Liver (tissue), 9 donors: ENCODE measurements around the gene DYSF. TPM values are rescaled to one million over a fixed set of nuclear protein-coding genes. Genes with fewer than 3 reads are reported as not detected.

Source experiments
- DNase-seq: peaks from one replicate; pipeline ENCODE4 v3.0.0-alpha.2; 2017; ENCODE audit warnings: low spot score
- H3K27ac ChIP-seq, 2 donors: one replicate each; pipeline ENCODE4 v1.7.0; 2013; ENCODE audit warnings: inconsistent platforms in 2 of 2, low read length in 2 of 2, control low read depth in 1 of 2, low read depth in 1 of 2, mild to moderate bottlenecking in 1 of 2
- H3K27me3 ChIP-seq, 4 donors: one replicate each; pipeline versions ENCODE4 v1.6.1 to v1.7.0; 2013; ENCODE audit warnings: low read length in 3 of 4, inconsistent platforms in 1 of 4, mild to moderate bottlenecking in 1 of 4, moderate library complexity in 1 of 4; ENCODE audit not compliant: control insufficient read depth in 4 of 4, insufficient read depth in 4 of 4
- H3K36me3 ChIP-seq, 4 donors: one replicate each; pipeline versions ENCODE4 v1.6.1 to v1.7.0; 2013; ENCODE audit warnings: low read length in 3 of 4, mild to moderate bottlenecking in 3 of 4, low read depth in 1 of 4, moderate library complexity in 1 of 4; ENCODE audit not compliant: control insufficient read depth in 4 of 4, insufficient read depth in 3 of 4
- H3K4me1 ChIP-seq, 4 donors: one replicate each; pipeline versions ENCODE4 v1.6.1 to v1.7.0; 2013; ENCODE audit warnings: low read length in 3 of 4, mild to moderate bottlenecking in 3 of 4, moderate library complexity in 1 of 4; ENCODE audit not compliant: control insufficient read depth in 4 of 4, insufficient read depth in 4 of 4
- H3K4me3 ChIP-seq, 3 donors: one replicate each; pipeline versions ENCODE4 v1.6.1 to v1.7.0; 2013; ENCODE audit warnings: low read length in 3 of 3, control low read depth in 1 of 3, low read depth in 1 of 3, mild to moderate bottlenecking in 1 of 3
- H3K9ac ChIP-seq, 2 donors: one replicate each; pipeline ENCODE4 v1.7.0; 2013; ENCODE audit warnings: low read length in 2 of 2, mild to moderate bottlenecking in 2 of 2, moderate library complexity in 2 of 2, control low read depth in 1 of 2, low read depth in 1 of 2
- H3K9me3 ChIP-seq, 4 donors: one replicate each; pipeline versions ENCODE4 v1.6.1 to v1.7.0; 2013; ENCODE audit warnings: low read length in 3 of 4; ENCODE audit not compliant: control insufficient read depth in 4 of 4
- FOXA1 ChIP-seq: IDR thresholded peaks from 2 replicates; pipeline ENCODE4 v1.6.1; 2016; ENCODE audit warnings: antibody characterized with exemption
- FOXA2 ChIP-seq: IDR thresholded peaks from 2 replicates; pipeline ENCODE4 v1.6.1; 2016; ENCODE audit warnings: antibody characterized with exemption
- HNF4A ChIP-seq, 2 donors: conservative IDR thresholded peaks; 2 replicates each; pipeline ENCODE4 v1.6.1; 2016; ENCODE audit warnings: antibody characterized with exemption in 2 of 2, mild to moderate bottlenecking in 2 of 2
- NR2F2 ChIP-seq: IDR thresholded peaks from 2 replicates; pipeline ENCODE4 v1.6.1; 2016; ENCODE audit warnings: antibody characterized with exemption
- RAD21 ChIP-seq, 2 donors: IDR thresholded peaks; 2 replicates each; pipeline ENCODE4 v1.6.1; 2016; ENCODE audit warnings: antibody characterized with exemption in 2 of 2, mild to moderate bottlenecking in 2 of 2
- SP1 ChIP-seq: IDR thresholded peaks from 2 replicates; pipeline ENCODE4 v1.6.1; 2018; ENCODE audit warnings: antibody characterized with exemption, mild to moderate bottlenecking
- TAF1 ChIP-seq: conservative IDR thresholded peaks from 2 replicates; pipeline ENCODE4 v1.6.1; 2016; ENCODE audit warnings: antibody characterized with exemption, mild to moderate bottlenecking
- YY1 ChIP-seq: IDR thresholded peaks from 2 replicates; pipeline ENCODE4 v1.6.1; 2016; ENCODE audit warnings: antibody characterized with exemption, mild to moderate bottlenecking
- WGBS: extraction: QIAGEN DNeasy Blood & Tissue Kit; methylation state at CpG from one replicate; pipeline ENCODE4 v1.1.7; 2013; 5-methylcytosine and 5-hydroxymethylcytosine counted together
- polyA plus RNA-seq, 2 donors: library from polyadenylated mRNA; stranded (reverse) in 1 of 2; unstranded in 1 of 2; fragments of 200-250 nt in 1 of 2; fragments of >200 nt in 1 of 2; fragmentation: Nextera tagmentation in 1 of 2; extraction: Ambion mirVana in 1 of 2; gene quantifications; one replicate each; pipeline versions ENCODE4 v1.2.1 to v1.2.3, GENCODE V29; 2013 to 2015
- total RNA-seq, 2 donors: library from RNA; depleted of rRNA; stranded (reverse); fragments of >200 nt; gene quantifications; one replicate each; pipeline ENCODE4 v1.2.3, GENCODE V29; 2014
- TF ChIP-seq, protein P1 (sequence below): IDR thresholded peaks from 2 replicates; pipeline ENCODE4 v1.6.1; 2016; ENCODE audit warnings: antibody characterized with exemption
- TF ChIP-seq, protein P2 (sequence below): fragments of 150-350 bp; IDR thresholded peaks from 2 replicates; pipeline ENCODE4 v1.5.1; 2017; ENCODE audit warnings: improper control_type of control experiment, low read depth, low read length; ENCODE audit not compliant: missing input control
- TF ChIP-seq, protein P3 (sequence below): IDR thresholded peaks from 2 replicates; pipeline ENCODE4 v1.6.1; 2016; ENCODE audit warnings: antibody characterized with exemption
- TF ChIP-seq, protein P4 (sequence below): IDR thresholded peaks from 2 replicates; pipeline ENCODE4 v1.6.1; 2016; ENCODE audit warnings: antibody characterized with exemption, mild to moderate bottlenecking
- donor health status: healthy.
- donor health status: healthy.
- donor health status: healthy.
- donor health status: healthy.
- donor health status: healthy.

DYSF gene
- total and polyA plus RNA-seq, 4 donors, result 8.5 to 20.8 (median 13.6) TPM

DNA sequence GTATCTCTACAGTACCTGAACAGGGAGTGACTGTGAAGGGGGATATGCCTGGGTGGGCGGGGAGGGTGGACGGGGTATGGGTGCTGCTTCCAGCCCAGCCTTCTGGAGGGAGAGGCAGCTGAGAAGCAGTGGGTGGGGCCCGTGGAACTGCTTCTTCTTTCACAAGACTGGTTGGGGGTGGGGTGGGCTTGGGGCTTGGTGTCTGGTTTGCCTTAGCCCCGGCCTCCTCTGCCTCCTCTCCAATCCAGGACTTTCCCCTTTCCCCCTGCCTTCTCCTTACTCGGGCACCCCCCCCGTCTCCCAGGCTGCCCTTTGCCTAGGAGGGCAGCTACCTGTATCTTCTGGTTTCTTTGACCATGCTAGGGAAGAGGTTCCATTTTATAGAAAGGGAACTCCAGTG, 233.4 kb downstream of the DYSF start (continued):
- TF ChIP-seq, protein P1, sequence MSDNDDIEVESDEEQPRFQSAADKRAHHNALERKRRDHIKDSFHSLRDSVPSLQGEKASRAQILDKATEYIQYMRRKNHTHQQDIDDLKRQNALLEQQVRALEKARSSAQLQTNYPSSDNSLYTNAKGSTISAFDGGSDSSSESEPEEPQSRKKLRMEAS, result no peak
- TF ChIP-seq YY1, result no peak
- TF ChIP-seq, protein P2, sequence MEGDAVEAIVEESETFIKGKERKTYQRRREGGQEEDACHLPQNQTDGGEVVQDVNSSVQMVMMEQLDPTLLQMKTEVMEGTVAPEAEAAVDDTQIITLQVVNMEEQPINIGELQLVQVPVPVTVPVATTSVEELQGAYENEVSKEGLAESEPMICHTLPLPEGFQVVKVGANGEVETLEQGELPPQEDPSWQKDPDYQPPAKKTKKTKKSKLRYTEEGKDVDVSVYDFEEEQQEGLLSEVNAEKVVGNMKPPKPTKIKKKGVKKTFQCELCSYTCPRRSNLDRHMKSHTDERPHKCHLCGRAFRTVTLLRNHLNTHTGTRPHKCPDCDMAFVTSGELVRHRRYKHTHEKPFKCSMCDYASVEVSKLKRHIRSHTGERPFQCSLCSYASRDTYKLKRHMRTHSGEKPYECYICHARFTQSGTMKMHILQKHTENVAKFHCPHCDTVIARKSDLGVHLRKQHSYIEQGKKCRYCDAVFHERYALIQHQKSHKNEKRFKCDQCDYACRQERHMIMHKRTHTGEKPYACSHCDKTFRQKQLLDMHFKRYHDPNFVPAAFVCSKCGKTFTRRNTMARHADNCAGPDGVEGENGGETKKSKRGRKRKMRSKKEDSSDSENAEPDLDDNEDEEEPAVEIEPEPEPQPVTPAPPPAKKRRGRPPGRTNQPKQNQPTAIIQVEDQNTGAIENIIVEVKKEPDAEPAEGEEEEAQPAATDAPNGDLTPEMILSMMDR, result no peak

DNA sequence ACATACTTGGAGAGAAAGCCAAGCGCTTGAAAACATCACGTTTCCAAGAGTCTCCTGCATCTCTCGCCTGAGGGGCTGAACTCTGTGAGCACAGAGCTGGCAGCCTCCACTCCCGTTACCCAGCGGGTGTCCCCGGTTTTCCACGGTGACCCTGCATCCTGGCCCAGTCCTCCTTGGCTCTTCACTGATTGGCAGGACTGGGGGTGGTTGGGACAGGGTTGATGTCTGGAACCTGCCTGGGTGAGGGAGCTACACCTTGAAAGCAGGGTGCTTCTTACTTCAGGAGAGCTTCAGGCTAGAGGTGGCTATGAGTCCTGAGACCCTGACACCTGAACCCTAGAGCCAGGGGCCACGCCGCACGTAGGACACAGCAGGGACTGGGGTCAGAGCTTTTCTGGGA, 234.1 kb downstream of the DYSF start:
- H3K4me3 ChIP-seq, result no peak overlapping the region
- no peak overlapping the region for H3K9ac ChIP-seq
- H3K27ac ChIP-seq, result no peak overlapping the region
- TF ChIP-seq YY1, result no peak
- no peak for TF ChIP-seq TAF1
- TF ChIP-seq FOXA1, result no peak
- no peak for TF ChIP-seq FOXA2
- TF ChIP-seq, protein P3, sequence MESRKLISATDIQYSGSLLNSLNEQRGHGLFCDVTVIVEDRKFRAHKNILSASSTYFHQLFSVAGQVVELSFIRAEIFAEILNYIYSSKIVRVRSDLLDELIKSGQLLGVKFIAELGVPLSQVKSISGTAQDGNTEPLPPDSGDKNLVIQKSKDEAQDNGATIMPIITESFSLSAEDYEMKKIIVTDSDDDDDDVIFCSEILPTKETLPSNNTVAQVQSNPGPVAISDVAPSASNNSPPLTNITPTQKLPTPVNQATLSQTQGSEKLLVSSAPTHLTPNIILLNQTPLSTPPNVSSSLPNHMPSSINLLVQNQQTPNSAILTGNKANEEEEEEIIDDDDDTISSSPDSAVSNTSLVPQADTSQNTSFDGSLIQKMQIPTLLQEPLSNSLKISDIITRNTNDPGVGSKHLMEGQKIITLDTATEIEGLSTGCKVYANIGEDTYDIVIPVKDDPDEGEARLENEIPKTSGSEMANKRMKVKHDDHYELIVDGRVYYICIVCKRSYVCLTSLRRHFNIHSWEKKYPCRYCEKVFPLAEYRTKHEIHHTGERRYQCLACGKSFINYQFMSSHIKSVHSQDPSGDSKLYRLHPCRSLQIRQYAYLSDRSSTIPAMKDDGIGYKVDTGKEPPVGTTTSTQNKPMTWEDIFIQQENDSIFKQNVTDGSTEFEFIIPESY, result no peak
- TF ChIP-seq, protein P2, result no peak
- no peak for TF ChIP-seq SP1
- TF ChIP-seq, protein P4, sequence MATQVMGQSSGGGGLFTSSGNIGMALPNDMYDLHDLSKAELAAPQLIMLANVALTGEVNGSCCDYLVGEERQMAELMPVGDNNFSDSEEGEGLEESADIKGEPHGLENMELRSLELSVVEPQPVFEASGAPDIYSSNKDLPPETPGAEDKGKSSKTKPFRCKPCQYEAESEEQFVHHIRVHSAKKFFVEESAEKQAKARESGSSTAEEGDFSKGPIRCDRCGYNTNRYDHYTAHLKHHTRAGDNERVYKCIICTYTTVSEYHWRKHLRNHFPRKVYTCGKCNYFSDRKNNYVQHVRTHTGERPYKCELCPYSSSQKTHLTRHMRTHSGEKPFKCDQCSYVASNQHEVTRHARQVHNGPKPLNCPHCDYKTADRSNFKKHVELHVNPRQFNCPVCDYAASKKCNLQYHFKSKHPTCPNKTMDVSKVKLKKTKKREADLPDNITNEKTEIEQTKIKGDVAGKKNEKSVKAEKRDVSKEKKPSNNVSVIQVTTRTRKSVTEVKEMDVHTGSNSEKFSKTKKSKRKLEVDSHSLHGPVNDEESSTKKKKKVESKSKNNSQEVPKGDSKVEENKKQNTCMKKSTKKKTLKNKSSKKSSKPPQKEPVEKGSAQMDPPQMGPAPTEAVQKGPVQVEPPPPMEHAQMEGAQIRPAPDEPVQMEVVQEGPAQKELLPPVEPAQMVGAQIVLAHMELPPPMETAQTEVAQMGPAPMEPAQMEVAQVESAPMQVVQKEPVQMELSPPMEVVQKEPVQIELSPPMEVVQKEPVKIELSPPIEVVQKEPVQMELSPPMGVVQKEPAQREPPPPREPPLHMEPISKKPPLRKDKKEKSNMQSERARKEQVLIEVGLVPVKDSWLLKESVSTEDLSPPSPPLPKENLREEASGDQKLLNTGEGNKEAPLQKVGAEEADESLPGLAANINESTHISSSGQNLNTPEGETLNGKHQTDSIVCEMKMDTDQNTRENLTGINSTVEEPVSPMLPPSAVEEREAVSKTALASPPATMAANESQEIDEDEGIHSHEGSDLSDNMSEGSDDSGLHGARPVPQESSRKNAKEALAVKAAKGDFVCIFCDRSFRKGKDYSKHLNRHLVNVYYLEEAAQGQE, result no peak
- no peak for TF ChIP-seq HNF4A (conservative IDR thresholded peaks at IDR 0.05)
- TF ChIP-seq NR2F2, result no peak
- no peak for TF ChIP-seq RAD21 (IDR thresholded peaks at IDR 0.05)
- peaks cover 0 to 23% (median 18%) of the 10 kb centered on the region in 4 donors for H3K36me3 ChIP-seq
- no peaks in the 10 kb centered on the region for H3K9me3 ChIP-seq
- H3K4me1 ChIP-seq, result no peaks in the 10 kb centered on the region
- no peaks in the 10 kb centered on the region for H3K27me3 ChIP-seq
- WGBS, result 96% methylated on average over 10 of the region's 10 CpGs
- DNase-seq, result no peak
